HG02938 (cell line): ENCODE data around the gene MFSD12.

ENCODE experiments used
- ATAC-seq: cut with Tn5 transposase; IDR thresholded peaks from one replicate; pipeline ENCODE4 v1.9.1; 2021; ENCODE audit warnings: mild to moderate bottlenecking, moderate library complexity; ENCODE audit not compliant: unreplicated experiment

Gene MFSD12

DNA sequence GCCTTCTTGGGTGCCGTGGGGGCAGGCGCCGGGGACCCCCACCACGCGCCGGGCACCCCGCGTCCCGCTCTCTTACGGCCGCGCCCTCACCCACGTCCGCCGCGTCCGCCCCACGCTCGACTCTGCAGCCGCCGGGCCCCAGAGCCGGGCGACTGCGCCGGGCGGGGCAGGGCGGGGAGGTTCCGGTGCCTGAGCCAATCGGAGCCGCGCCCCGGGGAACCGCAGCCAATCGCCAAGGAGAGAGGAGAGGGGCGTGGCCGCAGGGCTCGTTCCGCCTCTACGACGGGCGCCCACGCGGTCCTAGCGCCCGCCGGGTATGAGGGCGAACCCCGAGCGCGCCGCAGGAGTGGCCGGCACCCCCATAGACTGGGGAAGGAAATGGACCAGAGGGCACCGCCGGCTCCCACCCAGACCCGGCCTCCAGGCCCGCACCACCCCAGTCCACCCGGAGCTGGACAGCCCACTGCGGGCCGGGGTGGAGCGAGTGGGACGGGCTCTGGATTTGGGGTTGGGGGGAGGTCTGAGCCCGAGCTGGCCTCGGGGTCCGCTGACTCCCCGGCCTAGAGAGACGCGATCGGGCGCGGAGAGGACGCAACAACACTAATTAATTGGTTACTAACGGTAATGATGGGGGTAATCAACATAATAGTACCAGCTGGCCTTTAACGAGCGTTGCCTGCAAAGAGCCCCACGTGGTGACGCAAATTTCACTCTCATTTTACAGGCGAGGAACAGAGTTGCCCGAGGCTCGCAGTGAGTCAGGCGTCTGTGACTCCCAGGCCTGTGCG is at the start of gene MFSD12:
Gene MFSD12 (minus strand): TSS at position 126 of the 788 bp plus-strand sequence. CDS start 183 bp downstream, outside the sequence.
- peak; percentile 71 for ATAC-seq

GRCh38 chr19:3606690-3607289 is 49.4 kb upstream of the MFSD12 start, which contains the start of gene TBXA2R:
Gene TBXA2R, minus strand, starts transcription at chr19:3606875. Its CDS starts 6,241 bp downstream, at chr19:3600634.
- ATAC-seq: no peak

GRCh38 chr19:3606174-3606689 is 48.8 kb upstream of the MFSD12 start:
- ATAC-seq: no peak

DNA sequence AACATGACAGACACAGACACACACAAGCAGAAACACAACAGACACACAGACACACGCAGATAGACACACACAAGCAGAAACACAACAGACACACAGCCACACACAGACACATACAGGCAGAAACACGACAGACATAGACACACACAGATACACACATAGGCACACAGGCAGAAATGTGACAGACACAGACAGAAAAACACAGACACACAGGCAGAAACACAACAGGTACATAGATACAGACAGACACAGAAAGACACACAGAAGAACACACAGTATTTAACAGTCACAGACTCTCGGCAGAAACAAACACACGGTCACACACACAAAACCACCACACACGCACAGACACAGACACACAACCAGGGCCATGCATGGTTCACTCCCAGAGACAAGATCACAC is 48.4 kb upstream of the MFSD12 start:
- ATAC-seq: no peak

- no peak for ATAC-seq
These were observed 48.0 kb upstream of the MFSD12 start for GRCh38 chr19:3605361-3605760.

DNA sequence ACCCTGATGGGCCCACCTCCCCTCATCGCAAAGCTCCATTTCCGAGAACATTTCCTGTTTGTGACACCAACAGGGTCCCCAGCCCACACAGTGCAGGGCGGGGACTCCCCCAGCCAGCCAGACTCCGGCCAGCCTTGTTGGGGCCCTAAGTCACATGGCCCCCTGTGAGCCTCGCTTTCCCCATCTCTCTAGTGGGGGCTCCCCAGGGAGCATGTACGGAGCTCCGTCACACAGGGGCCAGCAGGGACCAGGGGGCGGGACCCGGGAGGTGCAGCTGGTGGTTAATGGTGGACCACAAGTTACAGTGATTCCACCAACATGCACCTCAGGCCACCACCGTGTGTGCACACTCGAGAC is 47.6 kb upstream of the MFSD12 start:
- ATAC-seq: no peak

- no peak for ATAC-seq
These were observed 47.0 kb upstream of the MFSD12 start for GRCh38 chr19:3604227-3604986.

DNA sequence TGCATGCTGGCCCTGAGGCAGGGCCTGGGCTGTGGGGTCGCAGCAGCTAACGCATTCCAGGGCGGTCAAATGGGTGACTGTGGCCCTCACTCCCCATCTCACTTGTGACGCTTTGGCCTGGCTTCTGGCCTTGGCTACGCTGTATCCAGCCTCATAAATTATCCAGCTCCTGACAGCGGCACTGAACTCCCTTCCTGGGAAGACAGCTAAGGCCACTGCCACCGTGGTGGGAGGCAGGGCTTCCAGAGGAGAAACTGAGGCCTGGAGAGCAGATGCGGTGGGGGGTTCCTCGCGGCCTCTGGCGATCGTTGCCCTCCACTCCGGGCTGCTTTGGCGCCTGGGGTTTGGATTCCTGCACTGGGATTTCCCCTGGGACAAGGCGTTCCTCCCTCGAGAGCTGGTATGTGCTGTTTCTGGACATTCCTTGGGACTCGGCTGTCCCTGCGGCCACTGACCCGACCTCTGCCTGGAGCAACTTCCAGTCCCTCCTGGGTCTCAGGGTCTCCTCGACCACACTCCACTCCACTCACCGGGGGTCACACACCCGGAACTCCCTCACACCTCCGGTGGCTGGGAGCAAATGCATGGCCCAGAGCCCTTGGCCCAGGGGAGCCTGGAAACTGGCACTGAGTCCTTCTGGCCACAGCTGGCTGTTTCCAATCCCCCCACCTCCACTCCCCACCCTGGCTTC is 45.9 kb upstream of the MFSD12 start:
- no peak for ATAC-seq

GRCh38 chr19:3601021-3601420 is 43.6 kb upstream of the MFSD12 start:
- no peak for ATAC-seq

DNA sequence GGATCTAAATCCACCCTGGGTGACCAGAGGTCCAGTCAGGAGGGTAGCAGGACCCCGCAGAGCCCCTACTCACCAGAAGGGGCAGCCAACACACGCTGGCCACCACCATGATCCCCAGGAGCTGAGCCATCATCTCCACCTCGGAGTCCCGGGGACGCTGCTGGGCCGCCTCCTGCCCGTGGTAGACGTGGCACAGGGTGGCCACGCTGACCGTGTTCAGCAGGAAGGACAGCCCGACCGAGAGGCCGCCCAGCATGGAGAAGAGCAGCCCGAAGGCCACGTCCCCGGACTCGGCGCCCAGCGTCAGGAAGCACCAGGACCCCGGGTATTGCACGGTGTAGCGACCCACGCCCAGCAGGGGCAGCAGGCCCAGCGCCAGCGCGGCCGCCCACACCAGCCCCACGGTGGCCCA is 42.4 kb upstream of the MFSD12 start:
- no peak for ATAC-seq

DNA sequence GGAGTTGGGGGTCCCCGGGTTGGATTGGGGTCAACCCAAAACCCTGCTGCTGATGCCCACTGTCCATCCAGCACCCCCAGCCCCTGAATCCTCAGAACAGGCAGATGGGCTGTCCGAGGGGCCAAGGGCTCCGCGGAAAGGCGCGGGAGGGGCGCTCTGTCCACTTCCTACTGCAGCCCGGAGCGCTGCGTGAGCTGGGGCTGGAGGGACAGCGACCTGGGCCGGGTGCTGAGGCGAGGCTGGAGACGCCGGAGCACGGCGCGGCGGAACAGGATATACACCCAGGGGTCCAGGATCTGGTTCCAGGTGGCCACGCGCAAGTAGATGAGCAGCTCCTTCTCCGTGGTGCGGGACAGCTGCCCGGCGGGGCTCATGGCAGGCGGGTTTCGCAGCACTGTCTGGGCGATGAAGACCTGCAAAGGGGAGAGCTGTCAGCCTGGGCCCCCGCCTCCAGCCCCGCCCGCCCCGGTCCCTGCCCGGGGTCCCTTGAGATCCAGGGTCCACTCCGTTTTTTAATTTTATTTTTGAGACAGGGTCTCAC is 38.2 kb upstream of the MFSD12 start:
- ATAC-seq: no peak

DNA sequence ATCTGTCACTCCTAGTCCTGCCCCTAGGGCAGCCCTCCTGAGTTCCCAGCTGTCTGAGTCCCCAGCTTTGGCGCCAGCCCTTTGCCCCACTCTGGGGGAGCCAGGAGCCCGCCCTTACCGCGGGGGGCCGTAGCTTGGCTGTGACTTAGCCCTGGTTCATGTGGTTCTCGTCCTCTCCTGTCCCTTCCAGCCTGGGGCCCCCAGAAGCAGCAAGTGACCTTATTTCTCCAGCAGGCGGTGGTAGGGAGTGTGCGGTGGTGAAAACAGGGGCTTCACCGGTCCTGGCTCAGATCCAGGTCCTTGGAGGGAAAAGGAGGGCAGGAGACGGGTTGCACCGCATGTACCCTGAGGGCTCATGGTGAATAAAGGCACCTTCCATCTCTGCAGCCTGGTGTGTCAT is 35.8 kb upstream of the MFSD12 start:
- ATAC-seq: no peak

DNA sequence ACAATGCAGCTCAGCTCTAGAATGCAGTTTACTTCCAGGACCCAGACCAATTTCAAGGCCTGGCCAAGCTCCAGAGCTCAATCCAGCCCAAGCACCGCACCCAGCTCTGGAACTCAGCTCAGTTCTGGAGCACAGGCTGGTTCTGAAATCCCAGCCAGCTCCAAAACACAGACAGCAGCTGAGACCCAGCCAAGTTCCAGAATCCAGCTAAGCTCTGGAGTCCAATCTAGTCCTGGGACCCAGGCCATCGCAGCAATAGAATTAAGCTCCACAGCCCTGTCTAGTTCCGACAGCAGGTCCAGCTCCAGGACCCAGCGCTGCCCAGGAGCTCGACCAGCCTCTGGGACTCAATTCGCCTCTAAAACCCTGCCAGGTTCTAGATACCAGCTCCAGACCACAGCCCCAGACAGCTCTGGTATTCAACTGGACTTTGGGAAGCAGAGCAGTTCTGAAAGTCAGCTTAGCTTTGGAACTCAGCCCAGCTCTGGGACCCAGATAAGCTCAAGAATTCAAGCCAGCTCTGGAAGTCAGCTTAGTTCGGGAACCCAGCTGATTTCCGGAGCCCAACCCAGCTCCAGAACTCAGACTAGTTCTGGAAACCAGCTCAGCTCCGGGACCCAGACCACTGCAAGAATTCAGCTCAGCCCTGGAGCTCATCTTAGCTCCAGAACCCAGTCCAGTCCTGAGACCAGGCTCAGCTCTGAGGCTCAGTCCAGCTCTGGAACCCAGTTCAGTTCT is 34.7 kb upstream of the MFSD12 start:
- ATAC-seq: no peak

GRCh38 chr19:3590991-3591659 is 33.7 kb upstream of the MFSD12 start:
- ATAC-seq: no peak

GRCh38 chr19:3589949-3590348 is 32.6 kb upstream of the MFSD12 start:
- no peak for ATAC-seq

GRCh38 chr19:3589439-3589838 is 32.1 kb upstream of the MFSD12 start:
- ATAC-seq: no peak

DNA sequence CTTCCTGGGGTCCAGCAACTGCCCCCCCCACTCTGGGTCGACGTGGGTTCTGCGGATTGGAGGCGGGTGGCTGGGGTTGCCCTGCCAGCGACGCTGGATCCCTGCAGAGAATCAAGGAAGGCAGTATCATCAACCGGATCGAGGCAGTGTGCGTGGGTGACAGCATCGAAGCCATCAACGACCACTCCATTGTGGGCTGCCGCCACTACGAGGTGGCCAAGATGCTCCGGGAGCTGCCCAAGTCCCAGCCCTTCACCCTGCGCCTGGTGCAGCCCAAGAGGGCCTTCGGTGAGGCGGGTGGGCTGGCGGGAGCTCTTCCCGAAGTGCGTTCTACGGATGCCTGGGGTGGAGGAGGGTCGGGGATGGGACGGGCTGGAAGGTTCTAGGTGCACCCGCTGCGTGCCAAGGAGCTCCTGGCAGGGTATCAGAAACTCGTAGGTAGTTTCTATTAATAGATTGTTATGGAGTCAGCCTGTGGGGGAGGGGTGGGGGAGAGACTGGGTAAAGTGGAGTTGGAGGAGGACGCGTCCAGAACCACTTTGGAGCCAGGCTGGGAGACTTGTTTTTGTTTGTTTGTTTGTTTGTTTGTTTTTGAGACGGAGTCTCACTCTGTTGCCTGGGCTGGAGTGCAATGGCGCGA is 29.4 kb upstream of the MFSD12 start:
- ATAC-seq: no peak

DNA sequence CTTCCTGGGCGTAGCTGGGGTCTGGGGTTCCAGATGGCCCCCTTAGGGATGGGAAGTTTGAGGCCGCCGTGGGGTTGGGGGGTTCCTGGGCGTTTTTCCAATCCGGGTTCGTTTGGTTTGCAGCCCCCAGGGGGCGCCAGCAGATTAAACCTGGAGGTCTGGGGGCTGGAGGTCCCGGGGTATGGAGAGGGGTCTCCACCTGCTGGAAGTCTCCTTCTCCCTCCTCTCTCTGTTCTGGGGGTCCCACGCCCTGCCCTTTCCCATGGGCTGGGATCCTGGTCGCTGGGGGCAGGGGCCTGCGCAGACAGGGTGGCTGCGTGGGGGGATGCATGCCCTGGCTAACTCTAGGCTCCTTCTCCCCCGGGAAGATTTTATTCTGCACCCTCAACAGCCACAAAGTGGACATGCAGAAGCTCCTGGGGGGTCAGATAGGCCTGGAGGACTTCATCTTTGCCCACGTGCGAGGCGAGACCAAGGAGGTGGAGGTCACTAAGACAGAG is 28.8 kb upstream of the MFSD12 start:
- ATAC-seq: no peak
